HCT116 (cell line): ENCODE measurements around the gene OCA2. TPM values are rescaled to one million over a fixed set of nuclear protein-coding genes. Genes with fewer than 3 reads are reported as not detected.

Experiments used
- ATAC-seq: fragments of 200-7000 bp; cut with Tn5 transposase; 2 replicates; pipeline ENCODE4 v1.9.1; 2020; ENCODE audit warnings: mild to moderate bottlenecking, moderate library complexity
- BruUV-seq: library from RNA; stranded (reverse); fragments of 400-500 nt; replicated peaks from 2 replicates; lab custom pipeline; 2021; lab: Mats Ljungman, UMichigan
- CTCF ChIA-PET: fragments of 300-600 bp; sonication (Branson Sonifier 250); formaldehyde crosslinking; loops from one replicate; lab custom pipeline; 2021; ENCODE audit warnings: antibody characterized with exemption; lab: Charles Lee
- POLR2A ChIA-PET: fragments of 300-600, 350-600 bp; sonication (Branson Sonifier 250); formaldehyde crosslinking; loops from one replicate; lab custom pipeline; 2021; ENCODE audit warnings: antibody characterized with exemption; lab: Charles Lee
- RAD21 ChIA-PET, 2 experiments: fragments of 300-600 bp; sonication (Branson Sonifier 250); formaldehyde crosslinking; loops; one replicate each; lab custom pipeline; 2023; ENCODE audit warnings: low total read pairs in 2 of 2; ENCODE audit not compliant: uncharacterized antibody in 2 of 2, unreplicated experiment in 2 of 2, low non-redundant PET in 1 of 2; lab: Charles Lee
- DNase-seq: peaks from one replicate; pipeline ENCODE4 v3.0.0-alpha.2; 2010; ENCODE audit warnings: low read depth, low spot score
- H2AFZ ChIP-seq: fragments of 200-600 bp; shearing (Covaris generic), sonication (generic); 2 replicates; pipeline ENCODE4 v1.6.1; 2017; ENCODE audit warnings: low read depth, mixed run types, mixed read lengths, antibody characterized with exemption, low read length; ENCODE audit not compliant: poor library complexity, severe bottlenecking
- H3K27ac ChIP-seq: 2 replicates; pipeline ENCODE4 v1.5.1; 2012; ENCODE audit warnings: low read depth, low read length
- H3K27me3 ChIP-seq: fragments of 200-600 bp; sonication (generic); 2 replicates; pipeline ENCODE4 v1.6.1; 2016; ENCODE audit warnings: mixed run types, low read length, mixed read lengths; ENCODE audit not compliant: insufficient read depth
- H3K36me3 ChIP-seq, 2 experiments: fragments of 200-500 bp in 1 of 2; fragments of 200-600 bp in 1 of 2; sonication (Bioruptor generic) in 1 of 2; sonication (generic) in 1 of 2; 2 replicates each; pipeline versions ENCODE4 v1.5.1 to v1.6.1; 2014 to 2016; ENCODE audit warnings: low read length in 2 of 2, inconsistent platforms in 1 of 2, mixed read lengths in 1 of 2, mixed run types in 1 of 2; ENCODE audit not compliant: insufficient read depth in 2 of 2, control insufficient read depth in 1 of 2
- H3K4me1 ChIP-seq, 2 experiments: fragments of 200-600 bp in 1 of 2; sonication (generic) in 1 of 2; 2 replicates each; pipeline versions ENCODE4 v1.5.1 to v1.6.1; 2012 to 2017; ENCODE audit warnings: low read length in 2 of 2, inconsistent platforms in 1 of 2, mild to moderate bottlenecking in 1 of 2, mixed read lengths in 1 of 2, mixed run types in 1 of 2, moderate library complexity in 1 of 2; ENCODE audit not compliant: insufficient read depth in 2 of 2, control insufficient read depth in 1 of 2
- H3K4me2 ChIP-seq: fragments of 200-600 bp; sonication (generic); 2 replicates; pipeline ENCODE4 v1.6.1; 2017; ENCODE audit warnings: mixed run types, low read length, mixed read lengths
- H3K4me3 ChIP-seq, 2 experiments: fragments of 200-600 bp in 1 of 2; sonication (generic) in 1 of 2; replicated peaks in 1 of 2; 2 replicates each; pipeline ENCODE4 v1.5.1; 2011 to 2016; ENCODE audit warnings: low read length in 2 of 2, control low read depth in 1 of 2, low read depth in 1 of 2, mild to moderate bottlenecking in 1 of 2, mixed read lengths in 1 of 2, mixed run types in 1 of 2
- H3K79me2 ChIP-seq: fragments of 200-600 bp; sonication (generic); 2 replicates; pipeline ENCODE4 v1.6.1; 2017; ENCODE audit warnings: mild to moderate bottlenecking, mixed run types, low read length, moderate library complexity, mixed read lengths; ENCODE audit not compliant: insufficient read depth
- H3K9ac ChIP-seq: fragments of 200-600 bp; sonication (generic); 2 replicates; pipeline ENCODE4 v1.6.1; 2016; ENCODE audit warnings: low read length, mixed read lengths
- H3K9me2 ChIP-seq: fragments of 200-600 bp; sonication (generic), shearing (Covaris generic); 2 replicates; pipeline ENCODE4 v1.6.1; 2017; ENCODE audit warnings: mixed run types, mild to moderate bottlenecking, moderate library complexity; ENCODE audit not compliant: insufficient read depth
- H3K9me3 ChIP-seq, 2 experiments: fragments of 200-500 bp in 1 of 2; fragments of 200-600 bp in 1 of 2; sonication (Bioruptor generic) in 1 of 2; sonication (generic) in 1 of 2; 2 replicates each; pipeline ENCODE4 v1.6.1; 2014 to 2017; ENCODE audit warnings: low read length in 2 of 2, mixed read lengths in 2 of 2, inconsistent platforms in 1 of 2, low read depth in 1 of 2, mild to moderate bottlenecking in 1 of 2, mixed run types in 1 of 2, moderate library complexity in 1 of 2; ENCODE audit not compliant: control insufficient read depth in 1 of 2, insufficient read depth in 1 of 2
- H4K20me1 ChIP-seq: fragments of 200-600 bp; sonication (generic), shearing (Covaris generic); 2 replicates; pipeline ENCODE4 v1.6.1; 2017; ENCODE audit warnings: mixed run types, mild to moderate bottlenecking, moderate library complexity; ENCODE audit not compliant: insufficient read depth
- ATF3 ChIP-seq: IDR thresholded peaks from 2 replicates; pipeline ENCODE4 v1.6.1; 2012
- CBX3 ChIP-seq: IDR thresholded peaks from 2 replicates; pipeline ENCODE4 v1.6.1; 2012; ENCODE audit warnings: low read depth
- EGR1 ChIP-seq: IDR thresholded peaks from 2 replicates; pipeline ENCODE4 v1.6.1; 2012; ENCODE audit warnings: low read depth
- ELF1 ChIP-seq: IDR thresholded peaks from 2 replicates; pipeline ENCODE4 v1.6.1; 2012; ENCODE audit warnings: low read depth, borderline replicate concordance
- EZH2 ChIP-seq: fragments of 200-600 bp; sonication (generic); IDR thresholded peaks from 2 replicates; pipeline ENCODE4 v1.6.1; 2017; ENCODE audit warnings: antibody characterized with exemption, mixed run types
- FOSL1 ChIP-seq: IDR thresholded peaks from 2 replicates; pipeline ENCODE4 v1.6.1; 2012; ENCODE audit warnings: low read depth
- JUND ChIP-seq: IDR thresholded peaks from 2 replicates; pipeline ENCODE4 v1.6.1; 2012
- POLR2A ChIP-seq: IDR thresholded peaks from 2 replicates; pipeline ENCODE4 v1.7.0; 2011; ENCODE audit warnings: borderline replicate concordance; ENCODE audit not compliant: insufficient read depth, insufficient read length; ENCODE audit errors: extremely low read depth
- POLR2AphosphoS5 ChIP-seq: IDR thresholded peaks from 2 replicates; pipeline ENCODE4 v1.6.1; 2011; ENCODE audit warnings: mild to moderate bottlenecking, low read depth, low read length, moderate library complexity
- RAD21 ChIP-seq: IDR thresholded peaks from 2 replicates; pipeline ENCODE4 v1.6.1; 2012; ENCODE audit warnings: low read depth, mild to moderate bottlenecking
- REST ChIP-seq: IDR thresholded peaks from 2 replicates; pipeline ENCODE4 v1.6.1; 2012; ENCODE audit warnings: low read depth
- SIN3A ChIP-seq: IDR thresholded peaks from 2 replicates; pipeline ENCODE4 v1.6.1; 2012; ENCODE audit warnings: low read depth
- SRF ChIP-seq: IDR thresholded peaks from 2 replicates; pipeline ENCODE4 v1.6.1; 2012; ENCODE audit warnings: low read depth
- YY1 ChIP-seq: IDR thresholded peaks from 2 replicates; pipeline ENCODE4 v1.6.1; 2011; ENCODE audit warnings: low read length, low read depth, moderate library complexity, mild to moderate bottlenecking; ENCODE audit not compliant: insufficient replicate concordance; ENCODE audit errors: extremely low read depth
- ZBTB33 ChIP-seq: IDR thresholded peaks from 2 replicates; pipeline ENCODE4 v1.6.1; 2011; ENCODE audit warnings: mild to moderate bottlenecking, low read length, moderate library complexity; ENCODE audit not compliant: insufficient replicate concordance; ENCODE audit errors: extremely low read depth
- ZFX ChIP-seq: fragments of 450-650 bp; IDR thresholded peaks from 2 replicates; pipeline ENCODE4 v1.6.1; 2017
- ZNF274 ChIP-seq: fragments of 200-500 bp; sonication (Bioruptor generic); IDR thresholded peaks from 2 replicates; pipeline ENCODE4 v1.6.1; 2014; ENCODE audit warnings: mild to moderate bottlenecking, low read depth, low read length, inconsistent platforms
- intact Hi-C: fragments of 100-400 bp; cut with micrococcal nuclease; formaldehyde crosslinking; loops from 2 replicates; pipeline ENCODE4 v1.10.0; 2022
- total RNA-seq: library from RNA; stranded (reverse); gene quantifications from one replicate; pipeline ENCODE4 v1.2.1, GENCODE V29; 2021; ENCODE audit not compliant: unreplicated experiment

The OCA2 gene
- total RNA-seq, 1 experiment from 2014 or later = not detected

- TF ChIP-seq ZBTB33 = no peak
- TF ChIP-seq ELF1 = no peak
- no peak for TF ChIP-seq SIN3A
- no peak for TF ChIP-seq ZNF274
- no peak for TF ChIP-seq POLR2AphosphoS5
- no peak for TF ChIP-seq ZFX
- TF ChIP-seq FOSL1 = no peak
- TF ChIP-seq YY1 = no peak
These were observed 128.3 kb downstream of the OCA2 start (continued) for GRCh38 chr15:27970661-27971392.

GRCh38 chr15:27967541-27967940, 131.6 kb downstream of the OCA2 start:
- POLR2A ChIA-PET = no interaction called here
- ATAC-seq (no peak), DNase-seq (no peak)
- TF ChIP-seq CBX3 (no peak), ATF3 (no peak), RAD21 (no peak), POLR2A (no peak), EZH2 (no peak), SRF (no peak), FOSL1 (no peak), ZFX (no peak), JUND (no peak), EGR1 (no peak), SIN3A (no peak), ZNF274 (no peak), ZBTB33 (no peak), REST (no peak)
- intact Hi-C loops = no loop called here
- H3K27ac ChIP-seq = no peak overlapping the region
- H3K4me1 ChIP-seq = no peaks in the 10 kb centered on the region
- H3K27me3 ChIP-seq = no peaks in the 10 kb centered on the region
- no peak overlapping the region for H3K4me3 ChIP-seq
- peaks cover 0 to 3% of the 10 kb centered on the region in 2 experiments; a peak in 1 of 4 replicates for H3K9me3 ChIP-seq
- no peak overlapping the region for H3K4me2 ChIP-seq
- RAD21 ChIA-PET = no interaction called here
- H3K79me2 ChIP-seq = no peaks in the 10 kb centered on the region
- H3K9me2 ChIP-seq = no peaks in the 10 kb centered on the region
- no peaks in the 10 kb centered on the region for H4K20me1 ChIP-seq
- H3K36me3 ChIP-seq = no peaks in the 10 kb centered on the region
- H2AFZ ChIP-seq = no peak overlapping the region
- H3K9ac ChIP-seq = no peak overlapping the region
- CTCF ChIA-PET = no interaction called here
- no TSS peak for BruUV-seq
